ENCODE data around the gene WFDC2.

GRCh38 chr20:45420125-45420524, 49.4 kb upstream of the WFDC2 start:
- TF ChIP-seq GLIS3 (CRISPR knock-in tag; IDR thresholded peaks at IDR 0.05): no peak
- no peak for TF ChIP-seq RARB (CRISPR knock-in tag; IDR thresholded peaks at IDR 0.05)
- TF ChIP-seq CSRNP3 (CRISPR knock-in tag; IDR thresholded peaks at IDR 0.05): no peak
- TF ChIP-seq POU6F1 (CRISPR knock-in tag; IDR thresholded peaks at IDR 0.05; ENCODE audit: borderline replicate concordance, low read depth): no peak
- TF ChIP-seq ZFP3 (CRISPR knock-in tag; IDR thresholded peaks at IDR 0.05): no peak

Measured in SK-N-SH treated with all-trans-retinoic acid at 6 μM for 48 hours (cell line).